ENCODE results near the gene MCCC1.

GRCh38 chr3:182971637-182972036 is 127.7 kb downstream of the MCCC1 start:
- TF ChIP-seq POLR2A (IDR thresholded peaks at IDR 0.05; ENCODE audit: low read length) (no peak), GATA1 (IDR thresholded peaks at IDR 0.05; ENCODE audit: low read depth, low read length) (no peak)
